Trophoblast cell (in vitro differentiated cells and primary cell): Measurements from ENCODE around the gene CHI3L2.

ENCODE experiments used
- DNase-seq, 2 donors: peaks; one replicate each; pipeline ENCODE4 v3.0.0-alpha.2; 2016
- H2AFZ ChIP-seq: 2 replicates; pipeline ENCODE4 v1.6.1; 2013; ENCODE audit warnings: low read length, moderate library complexity, mild to moderate bottlenecking; ENCODE audit not compliant: insufficient read depth, poor library complexity
- H2AK5ac ChIP-seq: 2 replicates; pipeline ENCODE4 v1.6.1; 2013; ENCODE audit warnings: mild to moderate bottlenecking, low read length
- H2BK120ac ChIP-seq: 2 replicates; pipeline ENCODE4 v1.6.1; 2013; ENCODE audit warnings: low read length, mild to moderate bottlenecking, moderate library complexity; ENCODE audit not compliant: insufficient read depth, poor library complexity
- H2BK12ac ChIP-seq: 2 replicates; pipeline ENCODE4 v1.6.1; 2013; ENCODE audit warnings: mild to moderate bottlenecking, low read length, moderate library complexity
- H2BK5ac ChIP-seq: 2 replicates; pipeline ENCODE4 v1.6.1; 2013; ENCODE audit warnings: low read length, low read depth, moderate library complexity, mild to moderate bottlenecking; ENCODE audit not compliant: poor library complexity
- H3K14ac ChIP-seq: 2 replicates; pipeline ENCODE4 v1.6.1; 2013; ENCODE audit warnings: mild to moderate bottlenecking, low read length
- H3K18ac ChIP-seq: 2 replicates; pipeline ENCODE4 v1.6.1; 2013; ENCODE audit warnings: mild to moderate bottlenecking, low read length
- H3K23ac ChIP-seq: 2 replicates; pipeline ENCODE4 v1.6.1; 2013; ENCODE audit warnings: low read length
- H3K27ac ChIP-seq: 2 replicates; pipeline ENCODE4 v1.5.1; 2013; ENCODE audit warnings: low read depth, mild to moderate bottlenecking, inconsistent platforms, low read length, moderate library complexity
- H3K27me3 ChIP-seq: 2 replicates; pipeline ENCODE4 v1.6.1; 2013; ENCODE audit warnings: inconsistent platforms, mild to moderate bottlenecking, low read length, moderate library complexity; ENCODE audit not compliant: insufficient read depth
- H3K36me3 ChIP-seq, 2 experiments: 1 replicate in 1 of 2; 2 replicates in 1 of 2; pipeline ENCODE4 v1.6.1; 2013; ENCODE audit warnings: low read length in 2 of 2, mild to moderate bottlenecking in 2 of 2, moderate library complexity in 1 of 2; ENCODE audit not compliant: insufficient read depth in 2 of 2, control insufficient read depth in 1 of 2
- H3K4ac ChIP-seq: 2 replicates; pipeline ENCODE4 v1.6.1; 2013; ENCODE audit warnings: low read depth, mild to moderate bottlenecking, low read length, moderate library complexity
- H3K4me1 ChIP-seq, 2 experiments: 1 replicate in 1 of 2; 2 replicates in 1 of 2; pipeline ENCODE4 v1.6.1; 2013; ENCODE audit warnings: low read length in 2 of 2, mild to moderate bottlenecking in 2 of 2, moderate library complexity in 1 of 2; ENCODE audit not compliant: insufficient read depth in 2 of 2, control insufficient read depth in 1 of 2
- H3K4me2 ChIP-seq: 2 replicates; pipeline ENCODE4 v1.6.1; 2013; ENCODE audit warnings: inconsistent platforms, mild to moderate bottlenecking, low read length, moderate library complexity
- H3K4me3 ChIP-seq: 2 replicates; pipeline ENCODE4 v1.5.1; 2013; ENCODE audit warnings: mild to moderate bottlenecking, low read depth, low read length, inconsistent platforms
- H3K79me1 ChIP-seq: one replicate; pipeline ENCODE4 v1.6.1; 2013; ENCODE audit warnings: low read length
- H3K79me2 ChIP-seq: 2 replicates; pipeline ENCODE4 v1.6.1; 2013; ENCODE audit warnings: low read length, mild to moderate bottlenecking; ENCODE audit not compliant: control insufficient read depth, insufficient read depth, poor library complexity
- H3K9ac ChIP-seq: 2 replicates; pipeline ENCODE4 v1.6.1; 2013; ENCODE audit warnings: mild to moderate bottlenecking, low read length
- H3K9me3 ChIP-seq: 2 replicates; pipeline ENCODE4 v1.6.1; 2013; ENCODE audit warnings: low read depth, mild to moderate bottlenecking, control low read depth, inconsistent platforms, low read length; ENCODE audit not compliant: insufficient read depth
- H4K12ac ChIP-seq: 2 replicates; pipeline ENCODE4 v1.6.1; 2013; ENCODE audit warnings: low read depth, mild to moderate bottlenecking, low read length, moderate library complexity
- H4K8ac ChIP-seq: 2 replicates; pipeline ENCODE4 v1.6.1; 2013; ENCODE audit warnings: low read depth, mild to moderate bottlenecking, low read length, moderate library complexity
- H4K91ac ChIP-seq: one replicate; pipeline ENCODE4 v1.6.1; 2013; ENCODE audit warnings: low read depth, mild to moderate bottlenecking, low read length, moderate library complexity
- WGBS: extraction: QIAGEN DNeasy Blood & Tissue Kit; methylation state at CpG from one replicate; pipeline ENCODE4 v1.1.7; 2013; ENCODE audit warnings: missing lambda C conversion rate; ENCODE audit not compliant: insufficient read length, insufficient coverage; ENCODE audit errors: extremely low coverage; 5-methylcytosine and 5-hydroxymethylcytosine counted together

Gene CHI3L2

GRCh38 chr1:111184663-111185062, 42.9 kb upstream of the CHI3L2 start:
- no peak overlapping the region for H4K91ac ChIP-seq
- H2BK12ac ChIP-seq: no peak overlapping the region
- peaks cover 0 to 2% of the 10 kb centered on the region in 2 experiments for H3K4me1 ChIP-seq
- no peak overlapping the region for H3K23ac ChIP-seq
- no peak overlapping the region for H3K4me3 ChIP-seq
- no peak overlapping the region for H4K8ac ChIP-seq
- no peak overlapping the region for H3K9ac ChIP-seq
- H3K27ac ChIP-seq: no peak overlapping the region
- H3K36me3 ChIP-seq: peaks cover 2 to 17% of the 10 kb centered on the region in 2 experiments
- H2BK120ac ChIP-seq: no peak overlapping the region
- H3K79me1 ChIP-seq: no peaks in the 10 kb centered on the region
- H3K18ac ChIP-seq: no peak overlapping the region
- peaks cover 2% of the 10 kb centered on the region for H3K9me3 ChIP-seq
- H2AK5ac ChIP-seq: no peak overlapping the region
- no peaks in the 10 kb centered on the region for H3K27me3 ChIP-seq
- no peak overlapping the region for H3K14ac ChIP-seq
- no peak overlapping the region for H4K12ac ChIP-seq
- no peak overlapping the region for H3K4ac ChIP-seq
- H2BK5ac ChIP-seq: no peak overlapping the region
- DNase-seq: no peak
- no peak overlapping the region for H3K4me2 ChIP-seq
- no peak overlapping the region for H2AFZ ChIP-seq
- H3K79me2 ChIP-seq: no peaks in the 10 kb centered on the region

DNA sequence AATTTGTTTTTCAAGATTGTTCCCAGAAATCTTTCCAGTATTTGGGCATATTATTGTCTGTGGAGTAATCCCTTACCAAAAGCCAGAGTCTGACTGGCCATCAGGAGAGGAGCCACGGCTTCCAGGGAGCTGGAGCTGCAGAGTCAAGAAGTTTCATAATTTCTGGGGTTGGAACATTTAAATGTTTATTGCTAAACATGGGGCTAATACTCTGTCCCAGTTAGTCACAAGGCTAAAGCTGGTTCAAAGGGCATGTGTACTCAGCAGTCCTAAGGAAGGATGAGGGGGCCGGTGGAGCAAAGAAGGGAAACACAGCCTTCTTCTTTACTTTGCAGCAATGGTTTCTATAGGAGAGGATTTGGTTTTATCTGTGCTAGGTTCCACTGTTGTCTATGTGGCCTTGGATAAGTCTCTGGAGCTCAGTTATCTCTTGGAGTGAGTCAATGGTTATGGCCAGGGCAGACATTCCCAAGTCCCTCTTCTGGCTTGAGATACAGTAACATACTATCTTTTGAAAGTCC, 36.5 kb upstream of the CHI3L2 start:
- Histone ChIP-seq H3K27me3 (no peaks in the 10 kb centered on the region), H2BK5ac (peak overlapping the region; percentile 21), H3K36me3 (peaks cover 0 to 15% of the 10 kb centered on the region in 2 experiments), H3K4me3 (no peak overlapping the region), H2BK12ac (peak overlapping the region; percentile 53), H3K9ac (no peak overlapping the region), H3K18ac (no peak overlapping the region), H3K9me3 (peaks cover 2% of the 10 kb centered on the region), H3K4me1 (peaks cover 16 to 29% of the 10 kb centered on the region in 2 experiments), H3K27ac (peak overlapping the region; percentile 22), H2BK120ac (peak overlapping the region; percentile 18), H2AFZ (no peak overlapping the region), H3K79me2 (no peaks in the 10 kb centered on the region), H3K23ac (no peak overlapping the region), H2AK5ac (peak overlapping the region; percentile 16), H3K79me1 (peaks cover 26% of the 10 kb centered on the region), H4K12ac (no peak overlapping the region), H3K14ac (no peak overlapping the region), H4K8ac (peak overlapping the region; percentile 15), H4K91ac (no peak overlapping the region), H3K4ac (no peak overlapping the region), H3K4me2 (no peak overlapping the region)
- WGBS: no CpG with 5 or more reads among the region's 2 CpGs
- DNase-seq: peak; percentile 58 to 86

- H3K4ac ChIP-seq: no peak overlapping the region
- H2BK5ac ChIP-seq: peak overlapping the region; percentile 7
Measured at GRCh38 chr1:111191496-111191895, 36.0 kb upstream of the CHI3L2 start.

DNA sequence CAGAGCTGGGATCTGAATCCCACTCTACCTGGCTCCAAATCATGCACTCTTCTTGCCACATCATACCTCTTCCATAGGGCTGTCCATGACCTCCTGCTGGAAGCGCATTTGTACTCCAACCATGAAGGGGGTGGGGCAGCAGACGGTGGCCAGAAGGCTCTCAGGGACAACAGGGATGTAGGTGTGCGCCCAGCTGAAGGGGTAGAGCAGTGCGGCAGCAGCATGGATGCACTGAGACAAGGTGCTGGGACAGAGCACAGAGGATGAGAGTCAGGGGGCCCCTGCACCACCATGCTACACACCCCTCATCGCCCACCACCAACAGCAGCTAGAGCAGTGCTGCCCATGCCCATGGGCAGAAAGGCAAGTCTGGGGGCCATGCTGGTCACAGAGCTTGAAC, 35.4 kb upstream of the CHI3L2 start:
- Histone ChIP-seq H3K79me1 (peaks cover 26% of the 10 kb centered on the region), H2AK5ac (peak overlapping the region; percentile 93), H3K14ac (peak overlapping the region; percentile 40), H3K27me3 (no peaks in the 10 kb centered on the region), H3K4me1 (peaks cover 16 to 29% of the 10 kb centered on the region in 2 experiments), H3K4ac (peak overlapping the region; percentile 0), H4K12ac (peak overlapping the region; percentile 0), H2BK5ac (peak overlapping the region; percentile 69), H3K23ac (no peak overlapping the region), H3K9me3 (peaks cover 2% of the 10 kb centered on the region), H2BK120ac (peak overlapping the region; percentile 15), H3K4me3 (peak overlapping the region; percentile 1), H3K36me3 (peaks cover 0 to 10% of the 10 kb centered on the region in 2 experiments), H3K79me2 (no peaks in the 10 kb centered on the region), H4K91ac (peak overlapping the region; percentile 31), H3K18ac (peak overlapping the region; percentile 52), H3K27ac (peak overlapping the region; percentile 42), H3K4me2 (no peak overlapping the region), H2AFZ (no peak overlapping the region), H3K9ac (no peak overlapping the region), H4K8ac (peak overlapping the region; percentile 5), H2BK12ac (peak overlapping the region; percentile 61)
- no CpG with 5 or more reads among the region's 5 CpGs for WGBS
- peak; percentile 55 to 65 for DNase-seq

More at GRCh38 chr1:111191496-111191895, 36.0 kb upstream of the CHI3L2 start:
- H2BK120ac ChIP-seq: peak overlapping the region; percentile 15
- no peak overlapping the region for H3K4me3 ChIP-seq
- no peaks in the 10 kb centered on the region for H3K27me3 ChIP-seq
- H4K12ac ChIP-seq: no peak overlapping the region
- H3K9ac ChIP-seq: no peak overlapping the region
- H3K27ac ChIP-seq: peak overlapping the region; percentile 38
- no peak overlapping the region for H3K4me2 ChIP-seq
- H3K79me2 ChIP-seq: no peaks in the 10 kb centered on the region
- peak; percentile 71 to 89 for DNase-seq
- H3K18ac ChIP-seq: no peak overlapping the region
- peaks cover 26% of the 10 kb centered on the region for H3K79me1 ChIP-seq
- H3K14ac ChIP-seq: no peak overlapping the region
- peaks cover 2% of the 10 kb centered on the region for H3K9me3 ChIP-seq
- H3K23ac ChIP-seq: no peak overlapping the region
- H2AK5ac ChIP-seq: no peak overlapping the region
- no peak overlapping the region for H2BK12ac ChIP-seq
- peak overlapping the region; percentile 31 for H4K91ac ChIP-seq
- H3K36me3 ChIP-seq: peaks cover 0 to 14% of the 10 kb centered on the region in 2 experiments
- H4K8ac ChIP-seq: peak overlapping the region; percentile 5
- peaks cover 16 to 29% of the 10 kb centered on the region in 2 experiments for H3K4me1 ChIP-seq
- no peak overlapping the region for H2AFZ ChIP-seq
- no CpG with 5 or more reads among the region's 3 CpGs for WGBS
